Endothelial cell of umbilical vein (primary cell): Measurements from ENCODE around the gene CRYBB2.

Experiments used
- EZH2 ChIP-seq: IDR thresholded peaks from 2 replicates; pipeline ENCODE4 v1.6.1; 2012; ENCODE audit warnings: borderline replicate concordance, low read depth, mild to moderate bottlenecking, moderate library complexity, low read length, inconsistent platforms; ENCODE audit not compliant: severe bottlenecking
- FOS ChIP-seq: IDR thresholded peaks from 2 replicates; pipeline ENCODE4 v1.6.1; 2011; ENCODE audit warnings: mild to moderate bottlenecking, low read length, moderate library complexity, borderline replicate concordance; ENCODE audit not compliant: insufficient read depth
- GATA2 ChIP-seq: IDR thresholded peaks from 2 replicates; pipeline ENCODE4 v1.7.0; 2011; ENCODE audit warnings: low read depth, mild to moderate bottlenecking, moderate library complexity, mixed read lengths, low read length; ENCODE audit not compliant: insufficient read length, insufficient read depth
- JUN ChIP-seq: IDR thresholded peaks from 2 replicates; pipeline ENCODE4 v1.6.1; 2011; ENCODE audit warnings: borderline replicate concordance, low read depth; ENCODE audit not compliant: insufficient read length, insufficient read depth
- MYC ChIP-seq: IDR thresholded peaks from one replicate; pipeline ENCODE4 v1.6.1; 2011; ENCODE audit warnings: mild to moderate bottlenecking, low read depth, low read length
- POLR2A ChIP-seq: IDR thresholded peaks from 2 replicates; pipeline ENCODE4 v1.6.1; 2012; ENCODE audit warnings: low read depth, mild to moderate bottlenecking, control low read depth, low read length
- POLR2AphosphoS5 ChIP-seq: IDR thresholded peaks from 2 replicates; pipeline ENCODE4 v1.6.1; 2012; ENCODE audit warnings: low read depth, mild to moderate bottlenecking, control low read depth, low read length, moderate library complexity; ENCODE audit not compliant: insufficient read depth
- TF ChIP-seq, protein P1 (sequence below), 2 donors: IDR thresholded peaks; 1 replicate in 1 of 2; 2 replicates in 1 of 2; pipeline ENCODE4 v1.5.1; 2011; ENCODE audit warnings: low read length in 2 of 2, mild to moderate bottlenecking in 2 of 2, moderate library complexity in 2 of 2, control low read depth in 1 of 2, inconsistent platforms in 1 of 2, low read depth in 1 of 2; ENCODE audit not compliant: insufficient read depth in 1 of 2; ENCODE audit errors: extremely low read depth in 1 of 2

DNA sequence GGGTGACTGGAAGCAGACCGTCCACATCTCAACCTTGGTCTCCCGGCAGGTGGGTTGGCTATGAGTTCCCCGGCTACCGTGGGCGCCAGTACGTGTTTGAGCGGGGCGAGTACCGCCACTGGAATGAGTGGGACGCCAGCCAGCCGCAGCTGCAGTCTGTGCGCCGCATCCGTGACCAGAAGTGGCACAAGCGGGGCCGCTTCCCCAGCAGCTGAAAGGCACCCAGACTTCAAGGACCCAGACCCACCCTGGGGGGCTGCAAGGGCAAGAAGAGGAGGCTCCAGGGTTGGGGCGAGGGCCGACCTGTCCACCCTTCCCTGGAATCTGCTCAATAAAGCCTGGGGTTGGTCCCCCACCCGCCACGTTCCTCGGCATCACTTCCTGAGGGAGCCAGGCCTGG, 12.4 kb upstream of the CRYBB2 start:
- TF ChIP-seq POLR2A (no peak), POLR2AphosphoS5 (no peak), JUN (no peak), GATA2 (no peak), EZH2 (no peak), MYC (no peak), FOS (no peak)
- TF ChIP-seq, protein P1, sequence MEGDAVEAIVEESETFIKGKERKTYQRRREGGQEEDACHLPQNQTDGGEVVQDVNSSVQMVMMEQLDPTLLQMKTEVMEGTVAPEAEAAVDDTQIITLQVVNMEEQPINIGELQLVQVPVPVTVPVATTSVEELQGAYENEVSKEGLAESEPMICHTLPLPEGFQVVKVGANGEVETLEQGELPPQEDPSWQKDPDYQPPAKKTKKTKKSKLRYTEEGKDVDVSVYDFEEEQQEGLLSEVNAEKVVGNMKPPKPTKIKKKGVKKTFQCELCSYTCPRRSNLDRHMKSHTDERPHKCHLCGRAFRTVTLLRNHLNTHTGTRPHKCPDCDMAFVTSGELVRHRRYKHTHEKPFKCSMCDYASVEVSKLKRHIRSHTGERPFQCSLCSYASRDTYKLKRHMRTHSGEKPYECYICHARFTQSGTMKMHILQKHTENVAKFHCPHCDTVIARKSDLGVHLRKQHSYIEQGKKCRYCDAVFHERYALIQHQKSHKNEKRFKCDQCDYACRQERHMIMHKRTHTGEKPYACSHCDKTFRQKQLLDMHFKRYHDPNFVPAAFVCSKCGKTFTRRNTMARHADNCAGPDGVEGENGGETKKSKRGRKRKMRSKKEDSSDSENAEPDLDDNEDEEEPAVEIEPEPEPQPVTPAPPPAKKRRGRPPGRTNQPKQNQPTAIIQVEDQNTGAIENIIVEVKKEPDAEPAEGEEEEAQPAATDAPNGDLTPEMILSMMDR (IDR thresholded peaks at IDR 0.05; ENCODE audit: extremely low read depth in 1 of 2, insufficient read depth in 1 of 2, low read depth in 1 of 2, low read length in 2 of 2) = no peak
